SHP77 treated with DMSO at 0.1 percent for 48 hours (cell line): Measurements from ENCODE around the gene PAK1IP1.
"Not testable (repeated sequence)": the region's sequence is repeated elsewhere in the genome, so short reads cannot be mapped to it uniquely, and the experiment has no call there.

ENCODE experiments used
- DNase-seq: peaks from one replicate; lab custom pipeline; 2025; lab: John Stamatoyannopoulos, UW

PAK1IP1 gene, protein sequence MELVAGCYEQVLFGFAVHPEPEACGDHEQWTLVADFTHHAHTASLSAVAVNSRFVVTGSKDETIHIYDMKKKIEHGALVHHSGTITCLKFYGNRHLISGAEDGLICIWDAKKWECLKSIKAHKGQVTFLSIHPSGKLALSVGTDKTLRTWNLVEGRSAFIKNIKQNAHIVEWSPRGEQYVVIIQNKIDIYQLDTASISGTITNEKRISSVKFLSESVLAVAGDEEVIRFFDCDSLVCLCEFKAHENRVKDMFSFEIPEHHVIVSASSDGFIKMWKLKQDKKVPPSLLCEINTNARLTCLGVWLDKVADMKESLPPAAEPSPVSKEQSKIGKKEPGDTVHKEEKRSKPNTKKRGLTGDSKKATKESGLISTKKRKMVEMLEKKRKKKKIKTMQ

DNA sequence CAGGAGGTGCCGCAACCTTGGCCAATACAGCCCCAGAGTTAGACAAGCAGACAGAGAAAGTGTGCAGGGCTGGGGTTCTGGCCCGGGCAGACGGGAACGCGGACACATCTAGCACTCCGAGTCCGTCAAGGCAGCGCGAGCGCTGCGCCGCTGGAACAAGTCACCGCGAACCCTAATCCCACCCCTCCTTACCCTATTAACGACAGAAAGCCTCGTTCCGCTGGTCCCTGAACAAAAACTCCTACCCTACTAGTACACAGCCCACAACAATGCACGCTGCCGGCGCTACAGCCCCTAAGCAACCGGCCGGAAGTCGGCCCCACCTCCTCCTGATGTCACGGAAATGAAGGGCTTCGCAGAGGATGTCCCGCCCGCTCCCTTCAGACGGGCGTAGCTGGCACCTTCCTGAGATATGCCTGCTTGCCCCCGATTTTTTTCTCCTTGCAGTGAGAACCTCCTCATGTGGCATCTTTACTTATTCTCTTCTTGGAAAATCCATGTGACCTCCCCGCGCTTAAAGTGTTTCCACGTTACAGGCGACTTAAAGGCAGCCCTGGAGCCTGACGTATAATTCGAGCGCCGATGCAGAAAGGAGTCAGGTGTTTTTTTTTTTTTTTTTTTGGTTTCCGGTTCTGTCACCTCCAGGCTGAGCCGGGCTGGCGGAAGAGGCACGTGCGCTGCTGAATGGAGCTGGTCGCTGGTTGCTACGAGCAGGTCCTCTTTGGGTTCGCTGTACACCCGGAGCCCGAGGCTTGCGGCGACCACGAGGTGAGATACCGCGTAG lies at the start of gene PAK1IP1, which contains the start of gene C6orf52:
Gene PAK1IP1 (plus strand): TSS at position 671 of the 784 bp plus-strand sequence. CDS start 14 bp downstream, at position 685.
Gene C6orf52 (minus strand): TSS at position 315 of the 784 bp plus-strand sequence. CDS start 7,066 bp downstream, outside the sequence.
- peak; percentile 92 for DNase-seq

DNA sequence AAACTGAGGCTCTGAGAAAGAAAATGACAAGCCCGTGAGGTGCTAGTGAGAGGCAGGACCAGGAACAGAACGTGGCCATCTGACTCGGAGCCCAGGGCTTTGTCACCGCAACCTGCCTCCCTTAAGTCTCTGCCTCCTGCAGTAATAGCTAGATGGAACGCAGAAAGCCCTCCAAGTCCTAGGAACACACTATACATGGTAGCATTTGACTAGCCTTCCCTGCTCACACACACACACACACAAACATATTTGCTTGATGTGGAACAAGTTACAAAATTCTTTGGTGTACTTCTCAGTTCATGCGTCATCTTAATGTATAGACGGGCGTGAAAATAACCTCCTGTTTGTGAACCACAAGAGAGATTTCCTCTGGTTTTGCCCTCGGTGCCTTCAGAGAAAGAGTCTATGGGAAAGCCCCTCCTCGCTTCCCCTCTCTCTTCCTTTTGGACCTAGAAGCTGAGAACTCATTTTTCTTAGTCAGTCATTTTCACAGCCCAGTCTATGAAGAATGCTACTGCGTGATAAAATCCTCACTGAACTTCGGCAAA lies 39.2 kb upstream of the PAK1IP1 start:
- no peak for DNase-seq

DNA sequence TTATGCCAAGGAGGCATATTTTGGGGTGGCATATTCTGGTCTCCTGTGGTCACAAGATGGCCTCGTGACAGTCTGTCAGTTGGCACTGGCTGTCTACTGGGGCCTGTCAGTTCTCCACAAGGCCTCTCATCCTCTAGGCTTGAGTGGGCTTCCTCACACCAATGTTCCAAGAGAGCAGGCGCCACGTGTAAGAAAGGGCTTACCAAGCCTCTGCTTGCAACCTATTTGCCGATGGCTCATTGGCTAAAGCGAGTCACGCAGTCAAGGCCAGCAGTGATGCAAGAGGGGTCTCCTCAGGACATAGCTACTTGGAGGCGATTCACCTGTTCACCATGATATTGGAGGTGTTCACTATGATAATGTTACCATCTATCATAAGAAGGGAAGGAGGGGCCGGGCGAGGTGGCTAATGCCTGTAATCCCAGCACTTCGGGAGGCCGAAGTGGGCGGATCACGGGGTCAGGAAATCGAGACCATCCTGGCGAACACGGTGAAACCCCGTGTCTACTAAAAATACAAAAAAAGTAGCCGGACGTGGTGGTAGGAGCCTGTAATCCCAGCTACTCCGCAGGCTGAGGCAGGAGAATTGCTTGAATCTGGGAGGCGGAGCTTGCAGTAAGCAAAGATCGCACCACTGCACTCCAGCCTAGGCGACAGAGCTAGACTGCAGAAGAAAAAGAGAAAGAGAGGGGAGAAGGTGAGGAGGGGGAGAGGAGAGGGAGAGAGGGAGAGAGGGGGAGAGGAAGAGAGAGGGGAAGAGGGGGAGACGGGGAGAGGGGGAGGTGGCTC lies 35.7 kb upstream of the PAK1IP1 start:
- DNase-seq: no peak

DNA sequence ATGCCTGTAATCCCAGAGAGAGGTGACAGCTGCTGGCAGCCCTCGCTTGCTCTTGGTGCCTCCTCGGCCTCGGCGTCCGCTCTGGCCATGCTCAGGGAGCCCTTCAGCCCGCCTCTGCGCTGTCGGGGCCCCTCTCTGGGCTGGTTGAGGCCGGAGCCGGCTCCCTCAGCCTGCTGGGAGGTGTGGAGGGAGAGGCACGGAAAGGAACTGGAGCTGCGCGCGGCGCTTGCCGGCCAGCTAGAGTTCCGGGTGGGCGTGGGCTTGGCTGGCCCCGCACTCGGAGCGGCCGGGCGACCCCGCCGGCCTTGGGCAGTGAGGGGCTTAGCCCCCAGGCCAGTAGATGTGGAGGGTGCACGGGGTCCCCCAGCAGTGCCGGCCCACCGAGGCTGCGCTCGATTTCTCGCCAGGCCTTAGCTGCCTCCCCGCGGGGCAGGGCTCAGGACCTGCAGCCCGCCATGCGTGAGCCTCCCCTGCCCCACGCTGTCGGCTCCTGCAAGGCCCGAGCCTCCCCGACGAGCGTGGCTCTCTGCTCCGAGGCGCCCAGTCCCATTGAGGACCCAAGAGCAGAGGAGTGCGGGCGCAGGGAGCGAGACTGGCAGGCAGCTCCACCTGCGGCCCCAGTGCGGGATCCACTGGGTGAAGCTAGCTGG lies 34.9 kb upstream of the PAK1IP1 start:
- DNase-seq: no peak

DNA sequence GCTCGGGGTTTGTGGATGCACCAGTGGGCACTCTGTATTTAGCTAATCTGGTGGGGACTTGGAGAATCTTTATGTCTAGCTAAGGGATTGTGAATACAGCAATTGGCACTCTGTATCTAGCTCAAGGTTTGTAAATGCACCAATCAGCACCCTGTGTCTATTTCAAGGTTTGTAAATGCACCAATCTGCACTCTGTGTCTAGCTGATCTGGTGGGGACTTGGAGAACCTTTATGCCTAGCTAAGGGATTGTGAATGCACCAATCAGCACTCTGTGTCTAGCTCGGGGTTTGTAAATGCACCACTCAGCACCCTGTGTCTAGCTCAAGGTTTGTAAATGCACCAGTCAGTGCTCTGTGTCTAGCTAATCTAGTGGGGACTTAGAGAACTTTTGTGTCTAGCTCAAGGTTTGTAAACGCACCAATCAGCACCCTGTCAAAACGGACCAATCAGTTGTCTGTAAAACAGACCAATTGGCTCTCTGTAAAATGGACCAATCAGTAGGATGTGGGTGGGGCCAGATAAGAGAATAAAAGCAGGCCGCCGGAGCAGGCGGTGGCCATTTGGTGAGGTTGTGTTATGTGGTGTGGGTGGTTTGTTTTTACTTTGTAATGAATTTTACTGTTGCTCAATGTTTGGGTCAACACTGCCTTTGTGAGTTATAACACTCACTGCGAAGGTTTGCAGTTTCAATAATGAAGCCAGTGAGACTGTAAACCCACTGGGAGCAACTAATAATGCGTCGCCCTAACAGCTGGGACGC lies 34.2 kb upstream of the PAK1IP1 start:
- peak; percentile 4 for DNase-seq

DNA sequence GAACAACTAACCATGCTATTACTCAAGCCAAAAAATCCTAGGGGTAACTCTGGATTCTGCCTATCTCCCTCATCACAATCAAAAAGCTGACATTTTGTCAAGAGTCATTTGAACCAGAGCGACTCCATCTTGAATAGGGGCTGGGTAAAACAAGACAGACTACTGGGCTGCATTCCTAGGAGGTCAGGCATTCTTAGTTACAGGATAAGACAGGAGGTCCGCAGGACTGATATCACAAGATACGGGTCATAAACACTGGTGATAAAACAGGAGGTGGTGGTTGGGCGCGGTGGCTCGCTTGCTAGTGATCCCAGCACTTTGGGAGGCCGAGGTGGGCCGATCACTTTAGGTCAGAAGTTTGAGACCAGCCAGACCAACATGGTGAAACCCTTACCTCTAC lies 32.6 kb upstream of the PAK1IP1 start:
- no peak for DNase-seq

DNA sequence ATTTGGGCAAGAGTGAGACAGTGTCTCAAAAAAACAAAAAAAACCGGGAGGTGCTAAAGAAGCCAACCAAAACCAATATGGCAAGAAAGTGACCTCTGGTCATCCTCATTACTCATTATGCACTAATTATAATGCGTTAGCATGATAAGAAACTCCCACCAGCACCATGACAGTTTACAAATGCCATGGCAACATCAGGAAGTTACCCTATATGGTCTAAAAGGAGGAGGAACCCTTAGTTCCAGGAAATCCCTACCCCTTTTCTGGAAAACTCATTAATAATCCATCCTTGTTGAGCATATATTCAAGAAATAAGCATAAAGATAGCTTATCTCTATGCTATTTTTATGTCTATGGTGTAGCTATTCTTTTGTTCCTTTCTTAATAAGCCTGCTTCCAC lies 32.0 kb upstream of the PAK1IP1 start:
- DNase-seq: no peak

DNA sequence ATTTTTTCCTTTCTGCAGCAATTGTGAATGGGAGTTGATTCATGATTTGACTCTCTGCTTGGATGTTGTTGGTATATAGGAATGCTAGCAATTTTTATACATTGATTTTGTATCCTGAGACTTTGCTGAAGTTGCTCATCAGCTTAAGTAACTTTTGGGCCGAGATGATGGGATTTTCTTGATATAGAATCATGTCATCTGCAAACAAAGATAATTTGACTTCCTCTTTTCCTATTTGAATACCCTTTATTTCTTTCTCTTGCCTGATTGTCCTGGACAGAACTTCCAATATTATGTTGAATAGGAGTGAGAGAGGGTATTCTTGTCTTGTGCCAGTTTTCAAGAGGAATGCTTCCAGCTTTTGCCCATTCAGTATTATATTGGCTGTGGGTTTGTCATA lies 29.2 kb upstream of the PAK1IP1 start:
- not testable (repeated sequence) for DNase-seq

DNA sequence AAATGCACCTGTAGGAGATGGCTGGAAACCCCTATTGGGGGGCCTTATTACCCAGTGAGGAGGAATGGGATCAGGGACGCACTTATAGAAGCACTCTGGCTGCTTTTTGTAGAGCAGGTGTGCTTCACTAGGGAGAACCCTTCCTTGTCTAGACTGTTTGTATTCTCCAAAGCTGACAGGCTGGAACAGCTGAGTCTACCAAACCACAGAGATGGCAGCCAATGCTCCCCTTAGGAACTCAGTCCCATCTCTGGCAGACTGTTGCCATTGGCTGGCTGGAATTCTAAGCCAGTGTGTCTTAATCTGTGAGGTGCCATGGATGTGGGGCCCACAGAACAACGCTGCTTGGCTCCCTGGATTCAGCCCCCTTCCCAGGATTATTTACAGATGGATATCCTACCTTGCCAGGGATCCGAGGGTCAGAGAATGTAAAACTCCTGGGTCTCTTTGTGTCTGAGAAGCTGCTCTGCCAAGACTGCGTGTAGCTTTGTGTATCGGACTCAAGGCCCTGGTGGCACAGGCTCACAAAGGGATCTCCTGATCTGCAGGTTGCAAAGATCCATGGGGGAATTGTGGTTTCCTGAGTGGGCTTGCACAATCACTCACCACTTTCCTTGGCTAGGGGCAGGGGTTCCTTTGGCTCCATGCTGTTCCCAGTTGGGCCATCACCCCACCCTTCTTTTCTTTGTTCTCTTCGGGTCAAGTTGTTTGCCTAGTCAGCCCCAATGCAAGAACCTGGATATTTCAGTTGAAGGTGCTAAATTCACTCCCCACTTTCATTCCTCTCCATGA lies 26.4 kb upstream of the PAK1IP1 start:
- DNase-seq: no peak

DNA sequence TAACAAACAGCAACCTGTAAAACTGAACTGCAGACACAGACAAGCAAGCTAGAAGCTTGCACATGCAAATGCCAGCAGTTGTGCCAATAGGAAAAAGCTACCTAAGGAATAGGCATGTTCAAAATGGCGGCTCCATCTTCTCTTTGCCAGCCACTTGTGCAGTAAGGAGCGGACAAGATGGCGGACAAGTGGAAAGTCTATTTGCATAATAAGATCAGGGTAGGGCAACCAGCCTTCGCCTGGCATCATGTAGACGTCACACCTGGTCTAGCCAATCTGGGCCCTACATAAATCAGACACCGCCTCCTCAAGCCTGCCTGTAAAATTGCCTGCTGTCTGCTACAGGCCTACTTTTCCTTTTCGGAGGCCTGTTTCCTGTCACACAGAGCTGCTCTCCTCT lies 18.4 kb upstream of the PAK1IP1 start:
- DNase-seq: no peak

DNA sequence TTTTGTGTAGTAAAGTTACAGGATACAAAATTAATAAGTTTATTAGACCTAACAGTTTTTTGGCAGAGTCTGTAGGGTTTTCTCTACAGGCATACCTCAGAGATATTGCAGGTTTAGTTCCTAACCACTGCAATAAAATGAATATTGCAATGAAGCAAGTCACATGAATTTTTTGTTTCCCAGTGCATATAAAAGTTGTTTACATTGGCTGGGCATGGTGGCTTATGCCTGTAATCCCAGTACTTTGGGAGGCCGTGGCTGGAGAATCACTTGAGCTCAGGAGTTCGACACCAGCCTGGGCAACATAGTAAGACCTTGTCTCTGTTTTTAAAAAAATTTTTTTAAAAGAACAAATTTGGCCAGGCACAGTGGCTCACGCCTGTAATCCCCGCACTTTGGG lies 16.3 kb upstream of the PAK1IP1 start:
- no peak for DNase-seq

DNA sequence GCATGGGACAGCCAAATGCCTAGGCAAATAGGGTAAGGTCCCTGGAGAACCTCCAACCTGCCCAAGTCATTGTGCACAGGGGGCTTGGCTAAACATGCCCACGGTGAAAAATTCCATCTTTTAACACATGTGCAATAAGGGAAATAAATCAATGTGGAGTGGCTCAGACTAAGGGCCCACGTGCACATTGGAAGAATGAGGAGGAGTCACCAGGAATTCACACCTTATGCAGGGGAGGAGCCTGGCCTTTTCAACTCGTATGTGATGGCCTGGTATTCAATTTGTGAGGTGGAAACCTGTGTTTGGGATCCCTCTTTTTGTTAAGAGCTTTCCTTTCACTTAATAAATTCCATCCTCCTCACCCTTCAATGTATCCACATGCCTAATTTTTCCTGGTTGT lies 13.0 kb upstream of the PAK1IP1 start:
- no peak for DNase-seq

DNA sequence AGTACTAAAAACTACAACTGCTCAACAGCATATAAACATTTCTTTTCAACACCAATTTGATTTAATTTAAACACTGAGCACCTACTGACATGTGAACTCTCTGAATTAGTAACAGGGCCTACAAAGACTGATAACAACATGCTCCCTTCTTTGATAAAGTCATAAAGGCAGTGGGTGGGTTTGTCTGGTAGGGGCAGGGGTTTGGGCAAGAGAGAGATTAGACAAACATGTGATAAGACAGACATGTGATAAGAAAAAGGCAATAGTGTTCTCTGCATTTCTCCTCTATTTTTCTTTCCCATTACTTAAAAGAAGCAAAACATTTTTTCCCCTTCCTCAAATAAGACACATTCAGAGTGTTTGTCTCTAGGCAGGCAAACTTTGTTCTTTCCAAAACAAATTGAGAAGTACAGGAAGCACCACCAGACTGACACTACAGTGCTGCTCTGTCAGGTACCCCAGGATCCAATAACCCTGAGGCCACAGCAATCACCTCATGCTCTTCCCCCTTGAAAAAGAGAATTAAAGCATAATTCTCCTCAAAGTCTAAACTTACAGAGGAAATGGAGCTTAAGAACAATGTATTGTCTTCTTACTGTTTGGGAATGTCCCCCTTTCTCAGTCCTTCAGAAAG lies 12.3 kb upstream of the PAK1IP1 start:
- DNase-seq: no peak

DNA sequence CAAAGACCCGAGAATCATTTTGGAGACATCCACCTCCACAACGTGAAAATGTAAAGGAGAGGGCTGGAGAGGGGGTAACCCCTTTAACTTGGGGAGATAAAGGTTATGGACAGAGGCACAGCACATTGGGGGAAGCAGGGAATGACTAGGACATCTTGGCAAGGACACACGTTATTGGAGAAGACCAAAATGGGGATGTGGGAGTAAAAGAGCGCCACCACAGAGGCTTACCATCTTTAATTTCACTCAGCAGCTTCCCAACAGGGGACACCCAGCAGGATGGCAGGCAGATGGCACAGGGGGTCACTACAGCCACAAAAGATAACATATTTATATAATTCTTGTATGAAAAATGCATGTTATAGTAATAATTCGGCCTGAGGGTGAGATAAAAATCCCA lies 10.2 kb upstream of the PAK1IP1 start:
- no peak for DNase-seq

DNA sequence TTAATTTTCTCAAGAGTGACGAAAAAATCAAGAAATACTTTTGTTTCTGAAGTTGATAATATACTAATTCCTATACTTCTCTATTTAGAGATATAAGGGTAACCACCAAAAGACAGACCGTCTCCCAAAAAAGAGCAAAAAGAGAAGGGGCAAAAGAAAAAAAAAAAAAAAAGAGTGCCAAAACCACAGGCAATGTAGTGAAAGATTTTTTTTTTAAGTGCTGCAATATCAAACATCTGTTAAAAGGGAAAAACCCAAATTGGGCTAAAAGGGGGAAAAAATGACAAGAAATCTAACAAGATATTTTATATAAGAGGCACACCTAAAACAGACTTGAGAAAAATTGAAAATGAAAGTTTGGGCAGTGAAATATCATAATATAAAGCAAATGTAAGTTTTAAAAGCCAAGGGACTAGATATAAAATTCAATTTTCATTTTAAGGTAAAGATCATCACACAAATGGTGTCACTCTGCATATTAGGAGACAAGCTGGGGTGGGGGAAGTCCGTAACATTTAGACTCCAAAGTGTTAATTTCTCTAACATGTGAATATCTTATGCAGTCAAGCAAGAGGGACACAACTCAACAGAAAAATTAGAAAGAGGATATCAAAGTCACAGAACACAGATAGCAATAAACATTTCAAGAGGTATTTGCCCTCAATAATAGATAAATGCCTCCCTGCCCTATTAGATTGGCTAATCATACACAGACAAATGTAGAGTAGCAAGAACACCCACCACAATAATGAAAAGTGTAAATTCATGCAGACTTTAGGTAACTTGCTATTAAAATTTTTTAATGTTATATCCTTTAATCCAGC lies 9.5 kb upstream of the PAK1IP1 start:
- no peak for DNase-seq

DNA sequence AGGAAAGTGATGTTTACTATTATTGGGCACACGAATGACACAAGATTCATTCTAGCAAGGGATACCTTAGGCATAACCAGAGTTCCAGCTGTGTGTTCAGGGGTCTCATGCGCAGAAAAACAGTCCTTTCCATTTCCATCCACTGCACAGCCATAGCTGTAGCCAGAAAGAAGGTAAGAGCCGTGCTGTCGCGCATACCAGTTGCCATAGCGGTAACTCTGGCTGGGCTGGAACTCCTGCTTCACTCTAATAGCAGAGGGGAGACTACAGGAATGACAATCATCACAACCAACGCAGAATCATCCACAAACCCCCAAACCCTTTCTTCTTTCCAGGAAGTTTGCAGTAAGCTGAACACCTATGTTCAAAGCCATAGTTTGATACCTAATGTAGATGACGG lies 7.9 kb upstream of the PAK1IP1 start:
- no peak for DNase-seq

DNA sequence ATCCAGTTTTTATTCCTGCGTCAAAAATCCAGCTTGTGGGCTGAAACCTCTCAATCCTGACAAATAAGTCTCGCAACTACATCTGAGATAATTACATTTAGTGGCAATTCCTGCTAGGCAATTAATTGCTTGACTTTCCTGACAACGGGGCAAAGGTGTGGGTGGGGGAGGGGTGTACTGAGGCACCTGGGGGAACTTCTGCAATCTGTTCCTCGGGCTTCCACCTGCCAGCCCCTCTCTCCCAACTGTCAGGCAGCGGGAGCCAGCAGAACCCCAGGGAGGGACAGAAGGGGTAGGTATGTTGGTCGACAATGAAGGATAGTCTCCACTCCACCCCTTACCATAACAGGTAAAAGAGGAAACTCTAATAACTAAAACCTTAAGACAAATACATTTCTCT lies 7.2 kb upstream of the PAK1IP1 start:
- DNase-seq: no peak

DNA sequence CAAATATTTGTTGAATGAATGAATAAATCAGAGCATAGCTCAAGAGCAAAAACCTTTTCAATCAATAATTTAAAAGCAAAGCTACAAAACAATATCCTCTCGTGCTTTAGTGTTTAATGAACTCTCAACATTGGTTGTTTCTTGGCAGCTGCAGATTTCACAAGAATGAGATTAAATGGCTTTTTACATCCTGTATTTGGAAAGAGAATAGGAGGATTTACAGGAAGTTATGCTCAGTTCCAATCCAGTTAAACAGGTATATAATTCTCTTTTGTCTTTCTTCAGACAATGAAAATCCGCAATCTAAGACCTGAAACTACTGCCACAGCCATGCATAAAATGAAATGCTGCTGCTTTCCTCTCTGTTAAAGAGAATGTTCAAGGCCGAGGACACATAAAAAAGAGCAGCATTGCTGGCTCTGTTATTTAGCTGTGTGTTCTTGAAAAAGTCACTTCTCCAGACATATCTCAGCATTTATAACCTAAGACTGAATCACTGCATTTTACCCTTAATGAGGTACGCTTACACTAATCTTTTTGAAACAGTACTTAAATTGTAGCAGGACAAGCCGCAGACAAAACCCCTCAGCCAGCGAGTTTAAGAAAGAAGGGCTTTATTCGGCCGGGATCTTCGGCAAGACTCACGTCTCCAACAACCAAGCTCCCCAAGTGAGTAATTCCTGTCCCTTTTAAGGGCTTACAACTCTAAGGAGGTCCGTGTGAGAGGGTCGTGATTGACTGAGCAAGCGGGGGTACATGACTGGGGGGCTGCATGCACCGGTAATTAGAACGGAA lies 3.9 kb upstream of the PAK1IP1 start:
- no peak for DNase-seq
